WTC11 (cell line): ENCODE data around the gene KDM6B. TPM values are rescaled to one million over a fixed set of nuclear protein-coding genes. Genes with fewer than 3 reads are reported as not detected.

Experiments
- ATAC-seq: fragments of 200-7000 bp; cut with Tn5 transposase; 2 replicates; pipeline ENCODE4 v1.10.0; 2021; ENCODE audit warnings: mild to moderate bottlenecking, moderate library complexity
- CTCF ChIA-PET: fragments of 300-600 bp; sonication (Branson Sonifier 250); formaldehyde crosslinking; loops from one replicate; lab custom pipeline; 2021; ENCODE audit warnings: antibody characterized with exemption; lab: Charles Lee
- POLR2A ChIA-PET: fragments of 350-600 bp; sonication (Branson Sonifier 250); formaldehyde crosslinking; loops from one replicate; lab custom pipeline; 2021; ENCODE audit warnings: antibody characterized with exemption; lab: Charles Lee
- DNase-seq: peaks from one replicate; pipeline ENCODE4 v3.0.0; 2021; ENCODE audit warnings: low spot score
- H3K27ac Mint-ChIP-seq: 2 replicates; pipeline ENCODE4 v1.8.0; 2021; ENCODE audit warnings: mixed read lengths
- H3K27me3 Mint-ChIP-seq: 2 replicates; pipeline ENCODE4 v1.8.0; 2021; ENCODE audit warnings: low read depth, mild to moderate bottlenecking, moderate library complexity, mixed read lengths
- H3K36me3 Mint-ChIP-seq: 2 replicates; pipeline ENCODE4 v1.8.0; 2021; ENCODE audit warnings: mixed read lengths
- H3K4me1 Mint-ChIP-seq: 2 replicates; pipeline ENCODE4 v1.8.0; 2022; ENCODE audit warnings: mixed read lengths
- H3K4me3 Mint-ChIP-seq: 2 replicates; pipeline ENCODE4 v1.8.0; 2021; ENCODE audit warnings: mild to moderate bottlenecking, moderate library complexity, mixed read lengths
- H3K9me3 Mint-ChIP-seq: 2 replicates; pipeline ENCODE4 v1.8.0; 2021; ENCODE audit warnings: mixed read lengths
- ARID4B ChIP-seq: sonication (generic); formaldehyde crosslinking; IDR thresholded peaks from 2 replicates; pipeline ENCODE4 v1.8.0; 2023; ENCODE audit warnings: missing genetic modification reagents, mild to moderate bottlenecking, borderline replicate concordance
- E2F1 ChIP-seq: sonication (generic); formaldehyde crosslinking; IDR thresholded peaks from 2 replicates; pipeline ENCODE4 v1.8.0; 2022; ENCODE audit warnings: mild to moderate bottlenecking, missing genetic modification reagents
- FOXP1 ChIP-seq: sonication (generic); formaldehyde crosslinking; IDR thresholded peaks from 2 replicates; pipeline ENCODE4 v1.8.0; 2022; ENCODE audit warnings: missing genetic modification reagents, mild to moderate bottlenecking, moderate library complexity, borderline replicate concordance
- JAZF1 ChIP-seq: fragments of 250-450 bp; sonication (Bioruptor Pico); IDR thresholded peaks from 2 replicates; pipeline ENCODE4 v1.9.0; 2021; ENCODE audit warnings: moderate library complexity, mild to moderate bottlenecking, inconsistent platforms
- USF2 ChIP-seq: sonication (generic); formaldehyde crosslinking; IDR thresholded peaks from 2 replicates; pipeline ENCODE4 v1.8.1; 2023; ENCODE audit warnings: mild to moderate bottlenecking, missing genetic modification reagents, moderate library complexity
- ZBTB43 ChIP-seq: sonication (generic); formaldehyde crosslinking; IDR thresholded peaks from 2 replicates; pipeline ENCODE4 v1.8.1; 2023; ENCODE audit warnings: mild to moderate bottlenecking, missing genetic modification reagents
- ZNF317 ChIP-seq: sonication (generic); formaldehyde crosslinking; IDR thresholded peaks from 2 replicates; pipeline ENCODE4 v1.8.1; 2023; ENCODE audit warnings: low read depth, mild to moderate bottlenecking, moderate library complexity, missing genetic modification reagents, borderline replicate concordance
- total RNA-seq: library from RNA; stranded (reverse); gene quantifications from 3 replicates; pipeline ENCODE4 v1.2.3, GENCODE V29; 2021
- TF ChIP-seq, protein P1 (sequence below): sonication (generic); formaldehyde crosslinking; IDR thresholded peaks from 2 replicates; pipeline ENCODE4 v1.8.0; 2022; ENCODE audit warnings: missing genetic modification reagents
- TF ChIP-seq, protein P2 (sequence below): sonication (generic); formaldehyde crosslinking; IDR thresholded peaks from 2 replicates; pipeline ENCODE4 v1.8.0; 2022; ENCODE audit warnings: mild to moderate bottlenecking, missing genetic modification reagents

KDM6B gene
- total RNA-seq, 1 experiment from 2014 or later = 13.2 TPM

- no peak for TF ChIP-seq ARID4B (CRISPR knock-in tag)
- TF ChIP-seq, all 79 proteins: peak for 0
These were observed 18.2 kb downstream of the KDM6B start (continued) for GRCh38 chr17:7852262-7852670.

GRCh38 chr17:7852919-7853690, 19.1 kb downstream of the KDM6B start:
- TF ChIP-seq ZBTB43 (CRISPR knock-in tag) (0 out of 2 replicates have a peak, but pooled peaks have one; percentile 27), ZNF317 (CRISPR knock-in tag) (no peak), FOXP1 (CRISPR knock-in tag) (peak; percentile 77; the same call in 1 of the 2 replicates), USF2 (0 out of 2 replicates have a peak, but pooled peaks have one; percentile 11), JAZF1 (CRISPR knock-in tag) (no peak), E2F1 (CRISPR knock-in tag) (0 out of 2 replicates have a peak, but pooled peaks have one; percentile 8)
- TF ChIP-seq, protein P1, sequence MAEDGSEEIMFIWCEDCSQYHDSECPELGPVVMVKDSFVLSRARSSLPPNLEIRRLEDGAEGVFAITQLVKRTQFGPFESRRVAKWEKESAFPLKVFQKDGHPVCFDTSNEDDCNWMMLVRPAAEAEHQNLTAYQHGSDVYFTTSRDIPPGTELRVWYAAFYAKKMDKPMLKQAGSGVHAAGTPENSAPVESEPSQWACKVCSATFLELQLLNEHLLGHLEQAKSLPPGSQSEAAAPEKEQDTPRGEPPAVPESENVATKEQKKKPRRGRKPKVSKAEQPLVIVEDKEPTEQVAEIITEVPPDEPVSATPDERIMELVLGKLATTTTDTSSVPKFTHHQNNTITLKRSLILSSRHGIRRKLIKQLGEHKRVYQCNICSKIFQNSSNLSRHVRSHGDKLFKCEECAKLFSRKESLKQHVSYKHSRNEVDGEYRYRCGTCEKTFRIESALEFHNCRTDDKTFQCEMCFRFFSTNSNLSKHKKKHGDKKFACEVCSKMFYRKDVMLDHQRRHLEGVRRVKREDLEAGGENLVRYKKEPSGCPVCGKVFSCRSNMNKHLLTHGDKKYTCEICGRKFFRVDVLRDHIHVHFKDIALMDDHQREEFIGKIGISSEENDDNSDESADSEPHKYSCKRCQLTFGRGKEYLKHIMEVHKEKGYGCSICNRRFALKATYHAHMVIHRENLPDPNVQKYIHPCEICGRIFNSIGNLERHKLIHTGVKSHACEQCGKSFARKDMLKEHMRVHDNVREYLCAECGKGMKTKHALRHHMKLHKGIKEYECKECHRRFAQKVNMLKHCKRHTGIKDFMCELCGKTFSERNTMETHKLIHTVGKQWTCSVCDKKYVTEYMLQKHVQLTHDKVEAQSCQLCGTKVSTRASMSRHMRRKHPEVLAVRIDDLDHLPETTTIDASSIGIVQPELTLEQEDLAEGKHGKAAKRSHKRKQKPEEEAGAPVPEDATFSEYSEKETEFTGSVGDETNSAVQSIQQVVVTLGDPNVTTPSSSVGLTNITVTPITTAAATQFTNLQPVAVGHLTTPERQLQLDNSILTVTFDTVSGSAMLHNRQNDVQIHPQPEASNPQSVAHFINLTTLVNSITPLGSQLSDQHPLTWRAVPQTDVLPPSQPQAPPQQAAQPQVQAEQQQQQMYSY (CRISPR knock-in tag) = peak; percentile 22; the same call in 1 of the 2 replicates
- TF ChIP-seq, protein P2, sequence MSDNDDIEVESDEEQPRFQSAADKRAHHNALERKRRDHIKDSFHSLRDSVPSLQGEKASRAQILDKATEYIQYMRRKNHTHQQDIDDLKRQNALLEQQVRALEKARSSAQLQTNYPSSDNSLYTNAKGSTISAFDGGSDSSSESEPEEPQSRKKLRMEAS (CRISPR knock-in tag) = peak; percentile 61; the same call in 1 of the 2 replicates
- Mint-ChIP-seq H3K4me3 (peak overlapping the region; percentile 63), H3K4me1 (peaks cover 30% of the 10 kb centered on the region), H3K27me3 (peaks cover 30% of the 10 kb centered on the region), H3K9me3 (no peaks in the 10 kb centered on the region), H3K27ac (no peak overlapping the region), H3K36me3 (no peaks in the 10 kb centered on the region)
- ATAC-seq (no peak), DNase-seq (peak; percentile 46)
- POLR2A ChIA-PET = interaction anchor here (1.0 kb wide), 1 partner anchor 17 kb away, joined by 5 read pairs; no protein-coding TSS in a partner anchor
- CTCF ChIA-PET = interaction anchor here (0.6 to 1.4 kb wide), 13 partner anchors 8 to 358 kb away, joined by 3 to 7 read pairs (median 3); partner anchors contain the start of gene KDM6B
